Endothelial cell of umbilical vein (primary cell): ENCODE results near the gene POLR3A. TPM values are rescaled to one million over a fixed set of nuclear protein-coding genes. Genes with fewer than 3 reads are reported as not detected.

Source experiments
- BruUV-seq: library from RNA; stranded (reverse); fragments of 400-500 nt; replicated peaks from 2 replicates; lab custom pipeline; 2021; lab: Mats Ljungman, UMichigan
- CTCF ChIA-PET: fragments of 300-600, 350-600 bp; sonication (Branson Sonifier 250); formaldehyde crosslinking; loops from one replicate; lab custom pipeline; 2021; ENCODE audit warnings: antibody characterized with exemption, inconsistent platforms; lab: Charles Lee
- POLR2A ChIA-PET: fragments of 300-600, 350-600 bp; sonication (Branson Sonifier 250); formaldehyde crosslinking; loops from one replicate; lab custom pipeline; 2021; ENCODE audit warnings: antibody characterized with exemption, inconsistent platforms; lab: Charles Lee
- DNase-seq: peaks from one replicate; pipeline ENCODE4 v3.0.0-alpha.2; 2011; ENCODE audit warnings: low read depth, low spot score
- FAIRE-seq: peaks from 2 replicates; lab custom pipeline; 2011; peaks lifted over from hg19 to GRCh38; lab: Jason Lieb, UNC
- H2AFZ ChIP-seq: 2 replicates; pipeline ENCODE4 v1.6.0; 2012; ENCODE audit warnings: low read depth, low read length, control low read depth, inconsistent platforms
- H3K27ac ChIP-seq: 2 replicates; pipeline ENCODE4 v1.5.1; 2011; ENCODE audit warnings: low read depth, mild to moderate bottlenecking, control low read depth, low read length, moderate library complexity; ENCODE audit not compliant: insufficient read depth
- H3K27me3 ChIP-seq, 2 experiments: 2 replicates each; pipeline versions ENCODE4 v1.6.0 to v1.6.1; 2011; ENCODE audit warnings: low read length in 2 of 2, mixed read lengths in 1 of 2; ENCODE audit not compliant: control insufficient read depth in 2 of 2, insufficient read depth in 2 of 2
- H3K36me3 ChIP-seq, 2 experiments: 2 replicates in 1 of 2; 3 replicates in 1 of 2; pipeline ENCODE4 v1.5.1; 2011; ENCODE audit warnings: low read length in 2 of 2, mild to moderate bottlenecking in 1 of 2, moderate library complexity in 1 of 2; ENCODE audit not compliant: control insufficient read depth in 2 of 2, insufficient read depth in 2 of 2; ENCODE audit errors: extremely low read depth in 1 of 2
- H3K4me1 ChIP-seq: 3 replicates; pipeline ENCODE4 v1.5.1; 2011; ENCODE audit warnings: mild to moderate bottlenecking, low read length; ENCODE audit not compliant: control insufficient read depth, insufficient read depth; ENCODE audit errors: extremely low read depth
- H3K4me2 ChIP-seq: 2 replicates; pipeline ENCODE4 v1.6.1; 2011; ENCODE audit warnings: low read length, control low read depth, mixed read lengths; ENCODE audit not compliant: insufficient read depth
- H3K4me3 ChIP-seq, 3 experiments: fragments of 200-600 bp in 1 of 3; sonication (generic), shearing (Covaris generic) in 1 of 3; replicated peaks in 1 of 3; 2 replicates each; pipeline ENCODE4 v1.5.1; 2011 to 2016; ENCODE audit warnings: control low read depth in 3 of 3, low read length in 3 of 3, mild to moderate bottlenecking in 2 of 3, inconsistent platforms in 1 of 3, low read depth in 1 of 3, moderate library complexity in 1 of 3; ENCODE audit not compliant: insufficient read depth in 1 of 3
- H3K79me2 ChIP-seq: 2 replicates; pipeline ENCODE4 v1.6.0; 2012; ENCODE audit warnings: low read length, inconsistent platforms; ENCODE audit not compliant: control insufficient read depth, insufficient read depth
- H3K9ac ChIP-seq: replicated peaks from 2 replicates; pipeline ENCODE3; 2011; ENCODE audit warnings: low read length, control low read depth; ENCODE audit not compliant: insufficient read depth; ENCODE audit errors: extremely low read depth
- H3K9me1 ChIP-seq: replicated peaks from 3 replicates; pipeline ENCODE4 v1.6.0; 2011; ENCODE audit warnings: mild to moderate bottlenecking, low read length; ENCODE audit not compliant: control insufficient read depth, insufficient read depth; ENCODE audit errors: extremely low read depth
- H3K9me3 ChIP-seq: replicated peaks from 2 replicates; pipeline ENCODE4 v1.5.1; 2012; ENCODE audit warnings: low read length, inconsistent platforms; ENCODE audit not compliant: control insufficient read depth, insufficient read depth
- H4K20me1 ChIP-seq: replicated peaks from 2 replicates; pipeline ENCODE3; 2011; ENCODE audit warnings: mild to moderate bottlenecking, low read length; ENCODE audit not compliant: control insufficient read depth, insufficient read depth; ENCODE audit errors: extremely low read depth
- EZH2 ChIP-seq: IDR thresholded peaks from 2 replicates; pipeline ENCODE4 v1.6.1; 2012; ENCODE audit warnings: borderline replicate concordance, low read depth, mild to moderate bottlenecking, moderate library complexity, low read length, inconsistent platforms; ENCODE audit not compliant: severe bottlenecking
- FOS ChIP-seq: IDR thresholded peaks from 2 replicates; pipeline ENCODE4 v1.6.1; 2011; ENCODE audit warnings: mild to moderate bottlenecking, low read length, moderate library complexity, borderline replicate concordance; ENCODE audit not compliant: insufficient read depth
- GATA2 ChIP-seq: IDR thresholded peaks from 2 replicates; pipeline ENCODE4 v1.7.0; 2011; ENCODE audit warnings: low read depth, mild to moderate bottlenecking, moderate library complexity, mixed read lengths, low read length; ENCODE audit not compliant: insufficient read length, insufficient read depth
- JUN ChIP-seq: IDR thresholded peaks from 2 replicates; pipeline ENCODE4 v1.6.1; 2011; ENCODE audit warnings: borderline replicate concordance, low read depth; ENCODE audit not compliant: insufficient read length, insufficient read depth
- MYC ChIP-seq: IDR thresholded peaks from one replicate; pipeline ENCODE4 v1.6.1; 2011; ENCODE audit warnings: mild to moderate bottlenecking, low read depth, low read length
- POLR2A ChIP-seq: IDR thresholded peaks from 2 replicates; pipeline ENCODE4 v1.6.1; 2012; ENCODE audit warnings: low read depth, mild to moderate bottlenecking, control low read depth, low read length
- POLR2AphosphoS5 ChIP-seq: IDR thresholded peaks from 2 replicates; pipeline ENCODE4 v1.6.1; 2012; ENCODE audit warnings: low read depth, mild to moderate bottlenecking, control low read depth, low read length, moderate library complexity; ENCODE audit not compliant: insufficient read depth
- dilution Hi-C: fragments of 300-500 bp; cut with MboI; formaldehyde crosslinking; loops from one replicate; pipeline ENCODE4 v1.15.0; 2019; ENCODE audit warnings: low sequenced_read_pairs; ENCODE audit not compliant: extremely low pct_ligation_motif_present
- intact Hi-C: fragments of 100-400 bp; cut with micrococcal nuclease; formaldehyde crosslinking; loops from one replicate; pipeline ENCODE4 v1.10.0; 2022
- polyA plus RNA-seq, 4 experiments: library from polyadenylated mRNA; depleted of rRNA in 3 of 4; stranded (reverse) in 3 of 4; unstranded in 1 of 4; fragments of >200 nt; gene quantifications; 2 replicates each; pipeline versions ENCODE4 v1.2.1 to v1.2.3, GENCODE V29; 2011 to 2012; ENCODE audit warnings: missing spikeins in 1 of 4
- total RNA-seq: library from RNA; stranded (reverse); gene quantifications from 2 replicates; pipeline ENCODE4 v1.2.3, GENCODE V29; 2021
- TF ChIP-seq, protein P1 (sequence below), 2 donors: IDR thresholded peaks; 1 replicate in 1 of 2; 2 replicates in 1 of 2; pipeline ENCODE4 v1.5.1; 2011; ENCODE audit warnings: low read length in 2 of 2, mild to moderate bottlenecking in 2 of 2, moderate library complexity in 2 of 2, control low read depth in 1 of 2, inconsistent platforms in 1 of 2, low read depth in 1 of 2; ENCODE audit not compliant: insufficient read depth in 1 of 2; ENCODE audit errors: extremely low read depth in 1 of 2
- TF ChIP-seq, protein P2 (sequence below): IDR thresholded peaks from 2 replicates; pipeline ENCODE4 v1.6.1; 2011; ENCODE audit not compliant: insufficient read depth, insufficient read length

Gene POLR3A
- total and polyA plus RNA-seq, 2 donors (not counting 3 experiments of a cell fraction or from before 2014, with no cell fraction given), result 9.5 to 25.3 TPM

DNA sequence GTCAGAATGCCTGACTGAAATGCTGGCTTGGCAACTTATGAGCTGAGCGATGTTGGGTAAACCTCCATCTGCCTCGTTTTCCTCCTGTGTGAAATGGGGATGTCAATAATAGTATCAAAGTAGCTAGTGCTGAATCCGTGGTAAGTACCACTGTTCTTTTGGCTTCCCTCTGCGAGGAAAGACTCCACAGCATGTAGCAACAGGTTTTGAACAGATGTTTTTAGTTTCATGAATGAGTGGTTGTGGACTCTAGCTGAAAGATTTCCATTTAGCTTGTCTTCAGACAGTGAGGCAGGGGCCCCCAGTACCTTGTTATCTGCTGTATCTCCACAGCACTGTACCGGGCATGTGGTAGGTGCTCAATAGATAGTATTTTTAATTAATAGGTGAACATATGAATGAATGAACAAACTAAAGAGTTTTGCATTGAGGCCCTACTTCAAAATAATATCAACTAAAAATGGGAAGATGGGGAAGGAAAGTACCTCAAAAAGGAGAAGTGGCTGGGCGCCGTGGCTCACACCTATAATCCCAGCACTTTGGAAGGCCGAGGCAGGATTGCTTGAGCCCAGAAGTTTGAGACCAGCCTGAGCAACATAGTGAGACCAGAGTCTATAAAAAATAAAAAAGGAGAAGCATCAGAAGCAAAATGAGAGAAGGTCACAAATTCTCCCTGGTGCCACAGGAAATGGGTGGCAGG, 97.1 kb downstream of the POLR3A start:
- no peak overlapping the region for H2AFZ ChIP-seq
- TF ChIP-seq POLR2AphosphoS5 (no peak), JUN (no peak), MYC (no peak), EZH2 (no peak), GATA2 (no peak), FOS (no peak), POLR2A (no peak)
- TF ChIP-seq, protein P1, sequence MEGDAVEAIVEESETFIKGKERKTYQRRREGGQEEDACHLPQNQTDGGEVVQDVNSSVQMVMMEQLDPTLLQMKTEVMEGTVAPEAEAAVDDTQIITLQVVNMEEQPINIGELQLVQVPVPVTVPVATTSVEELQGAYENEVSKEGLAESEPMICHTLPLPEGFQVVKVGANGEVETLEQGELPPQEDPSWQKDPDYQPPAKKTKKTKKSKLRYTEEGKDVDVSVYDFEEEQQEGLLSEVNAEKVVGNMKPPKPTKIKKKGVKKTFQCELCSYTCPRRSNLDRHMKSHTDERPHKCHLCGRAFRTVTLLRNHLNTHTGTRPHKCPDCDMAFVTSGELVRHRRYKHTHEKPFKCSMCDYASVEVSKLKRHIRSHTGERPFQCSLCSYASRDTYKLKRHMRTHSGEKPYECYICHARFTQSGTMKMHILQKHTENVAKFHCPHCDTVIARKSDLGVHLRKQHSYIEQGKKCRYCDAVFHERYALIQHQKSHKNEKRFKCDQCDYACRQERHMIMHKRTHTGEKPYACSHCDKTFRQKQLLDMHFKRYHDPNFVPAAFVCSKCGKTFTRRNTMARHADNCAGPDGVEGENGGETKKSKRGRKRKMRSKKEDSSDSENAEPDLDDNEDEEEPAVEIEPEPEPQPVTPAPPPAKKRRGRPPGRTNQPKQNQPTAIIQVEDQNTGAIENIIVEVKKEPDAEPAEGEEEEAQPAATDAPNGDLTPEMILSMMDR (IDR thresholded peaks at IDR 0.05; ENCODE audit: extremely low read depth in 1 of 2, insufficient read depth in 1 of 2, low read depth in 1 of 2, low read length in 2 of 2), result no peak
- TF ChIP-seq, protein P2, sequence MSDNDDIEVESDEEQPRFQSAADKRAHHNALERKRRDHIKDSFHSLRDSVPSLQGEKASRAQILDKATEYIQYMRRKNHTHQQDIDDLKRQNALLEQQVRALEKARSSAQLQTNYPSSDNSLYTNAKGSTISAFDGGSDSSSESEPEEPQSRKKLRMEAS, result no peak

More for the DNA sequence above, 97.1 kb downstream of the POLR3A start:
- H4K20me1 ChIP-seq, result no peaks in the 10 kb centered on the region
- no peaks in the 10 kb centered on the region for H3K79me2 ChIP-seq
- peaks cover 1% of the 10 kb centered on the region for H3K4me1 ChIP-seq
- H3K4me3 ChIP-seq, result no peak overlapping the region
- ChIA-PET POLR2A (no interaction called here), CTCF (interaction anchor here (1.1 to 1.8 kb wide), 2 partner anchors 8 to 85 kb away, joined by 3 to 5 read pairs; no protein-coding TSS in a partner anchor)
- intact Hi-C loops, result no loop called here
- peaks cover 20 to 25% of the 10 kb centered on the region in 2 experiments for H3K27me3 ChIP-seq
- no peak overlapping the region for H3K9ac ChIP-seq
- H3K9me3 ChIP-seq, result no peaks in the 10 kb centered on the region
- DNase-seq, result no peak
- no TSS peak for BruUV-seq
- no peak for FAIRE-seq
- no peaks in the 10 kb centered on the region for H3K36me3 ChIP-seq
- H3K27ac ChIP-seq, result no peak overlapping the region
- H3K9me1 ChIP-seq, result no peaks in the 10 kb centered on the region
- H3K4me2 ChIP-seq, result no peak overlapping the region
- dilution Hi-C loops, result no loop called here
